Hematopoietic multipotent progenitor cell treated with erythropoietin and hydrocortisone succinate and interleukin-3 and kit ligand, for 8 days (in vitro differentiated cells): ENCODE measurements around the gene SPINT2.

Experiments used
- DNase-seq: peaks from one replicate; pipeline ENCODE4 v3.0.0-alpha.2; 2015

The SPINT2 gene

DNA sequence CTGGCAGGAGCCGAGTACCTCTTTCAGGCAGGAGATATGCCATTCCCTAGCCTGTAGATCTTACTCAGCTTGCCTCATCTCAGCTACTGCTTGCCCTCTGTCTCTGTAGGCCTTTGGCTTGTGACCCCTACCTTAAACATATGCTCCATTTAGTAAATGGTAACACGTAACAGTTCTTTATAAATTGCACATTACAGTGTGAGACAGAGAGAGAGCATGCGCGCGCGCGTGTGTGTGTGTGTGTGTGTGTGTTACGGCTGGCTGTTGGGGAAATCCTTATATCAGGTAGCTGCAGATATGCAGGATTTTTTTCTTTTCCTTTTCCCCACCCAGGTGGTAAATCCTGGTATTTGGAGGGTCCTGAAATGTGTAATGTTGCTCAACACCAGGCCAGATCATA lies 4.2 kb downstream of the SPINT2 start:
- peak; percentile 49 for DNase-seq

DNA sequence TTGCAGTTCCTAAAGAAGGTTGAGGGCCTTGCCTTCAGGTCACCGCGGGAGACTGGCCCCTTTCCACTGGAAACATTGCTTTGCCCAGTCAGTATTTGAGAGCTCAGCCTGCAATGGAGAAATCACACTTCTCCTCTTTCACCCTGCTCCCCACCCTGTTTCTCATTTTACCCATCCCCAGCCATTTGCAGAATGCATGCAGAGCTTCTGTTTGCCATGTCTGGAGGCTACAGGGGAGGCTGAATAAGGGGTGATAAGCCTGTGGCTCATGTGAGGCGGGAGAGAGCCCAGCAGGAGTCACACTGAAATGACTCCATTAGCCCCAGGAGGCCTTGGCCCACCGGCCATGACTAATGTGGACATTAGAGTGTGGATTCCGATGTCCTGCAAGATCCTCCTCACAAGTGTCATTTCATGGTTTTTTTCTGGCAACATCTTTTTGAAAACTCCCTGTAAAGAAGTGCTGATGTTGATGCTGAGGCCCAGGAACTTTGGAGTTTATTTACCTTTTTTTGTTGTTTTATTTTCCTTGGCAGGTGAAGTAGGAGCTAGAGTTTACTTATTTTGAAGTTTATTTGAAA lies 6.3 kb downstream of the SPINT2 start:
- peak; percentile 88 for DNase-seq

DNA sequence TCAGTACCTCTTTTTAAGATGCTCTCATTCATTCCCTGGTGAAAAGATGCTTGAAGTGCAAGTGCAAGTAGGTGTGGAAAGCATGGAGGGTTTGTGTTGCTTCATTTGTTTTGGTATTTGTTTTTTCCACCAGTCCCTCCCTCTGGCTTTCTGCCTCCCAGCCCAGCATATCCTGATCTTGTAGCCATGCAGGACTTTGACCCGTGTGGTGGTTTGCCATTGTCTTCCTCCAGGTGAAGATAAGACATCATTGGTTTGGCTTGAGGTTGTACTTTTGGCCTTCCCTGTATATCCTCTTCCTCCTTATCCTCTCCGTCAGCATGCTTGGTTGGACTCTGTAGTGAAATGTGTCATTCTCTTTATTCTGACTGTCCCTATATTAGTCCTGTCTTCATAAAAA lies 9.1 kb downstream of the SPINT2 start:
- DNase-seq: peak; percentile 21

DNA sequence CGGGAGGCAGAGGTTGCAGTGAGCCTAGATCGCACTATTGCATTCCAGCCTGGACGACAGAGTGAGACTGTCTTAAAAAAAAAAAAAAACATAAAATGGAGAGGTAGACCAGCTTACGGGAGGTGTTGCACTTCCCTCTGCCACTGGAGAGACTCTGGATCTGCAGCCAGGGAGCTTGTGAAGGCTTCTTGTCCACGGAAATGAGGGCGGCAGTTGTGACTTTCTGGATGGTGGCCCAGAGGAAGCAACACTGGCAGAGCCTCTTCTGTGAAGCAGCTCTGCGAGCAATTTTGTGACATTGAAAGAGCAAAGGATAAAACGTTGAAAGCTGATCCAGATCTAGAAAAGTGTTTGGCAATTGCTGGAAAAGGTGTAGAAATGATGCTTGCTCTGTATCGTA lies 10.4 kb downstream of the SPINT2 start:
- peak; percentile 25 for DNase-seq

DNA sequence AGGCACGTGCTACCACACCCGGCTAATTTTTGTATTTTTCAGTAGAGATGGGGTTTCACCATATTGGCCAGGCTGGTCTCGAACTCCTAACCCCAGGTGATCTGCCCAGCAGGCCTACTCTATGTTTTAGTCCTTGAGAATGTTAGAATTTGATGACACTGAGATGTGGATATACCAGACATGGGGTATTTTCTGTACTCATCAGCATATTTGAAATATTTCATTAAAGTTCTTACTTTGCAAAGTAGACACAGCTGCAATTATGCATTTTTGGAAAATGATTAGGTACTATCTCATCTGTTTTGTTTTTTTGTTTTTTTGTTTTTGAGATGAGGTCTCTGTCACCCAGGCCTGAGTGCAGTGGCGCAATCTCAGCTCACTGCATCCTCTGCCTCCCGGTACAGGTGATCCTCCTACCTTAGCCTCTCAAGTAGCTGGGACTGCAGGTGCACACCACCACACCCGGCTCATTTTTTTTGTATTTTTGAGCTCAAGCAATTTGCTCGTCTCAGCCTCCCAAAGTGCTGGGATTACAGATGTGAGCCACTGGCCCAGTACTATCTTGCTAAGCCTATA lies 12.7 kb downstream of the SPINT2 start:
- DNase-seq: no peak

DNA sequence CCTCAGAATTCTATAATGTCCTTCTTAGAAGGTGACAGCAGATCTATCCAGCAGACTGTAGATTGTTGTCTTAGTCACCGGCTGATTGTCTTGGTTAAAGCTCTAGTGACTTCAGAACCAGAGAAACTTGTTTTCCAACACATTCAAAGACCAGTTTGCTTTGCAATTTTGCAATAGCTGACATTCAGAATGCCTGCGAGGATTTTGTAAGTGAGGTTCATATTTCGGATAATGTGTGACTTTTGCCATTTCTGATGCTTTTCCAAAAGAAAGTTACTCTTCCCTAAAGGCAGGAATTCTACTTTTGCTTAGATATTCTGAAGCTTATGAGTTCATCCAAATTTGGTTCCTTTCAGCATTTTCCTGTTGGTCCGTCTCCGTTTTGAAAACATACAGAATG lies 13.2 kb downstream of the SPINT2 start:
- no peak for DNase-seq

DNA sequence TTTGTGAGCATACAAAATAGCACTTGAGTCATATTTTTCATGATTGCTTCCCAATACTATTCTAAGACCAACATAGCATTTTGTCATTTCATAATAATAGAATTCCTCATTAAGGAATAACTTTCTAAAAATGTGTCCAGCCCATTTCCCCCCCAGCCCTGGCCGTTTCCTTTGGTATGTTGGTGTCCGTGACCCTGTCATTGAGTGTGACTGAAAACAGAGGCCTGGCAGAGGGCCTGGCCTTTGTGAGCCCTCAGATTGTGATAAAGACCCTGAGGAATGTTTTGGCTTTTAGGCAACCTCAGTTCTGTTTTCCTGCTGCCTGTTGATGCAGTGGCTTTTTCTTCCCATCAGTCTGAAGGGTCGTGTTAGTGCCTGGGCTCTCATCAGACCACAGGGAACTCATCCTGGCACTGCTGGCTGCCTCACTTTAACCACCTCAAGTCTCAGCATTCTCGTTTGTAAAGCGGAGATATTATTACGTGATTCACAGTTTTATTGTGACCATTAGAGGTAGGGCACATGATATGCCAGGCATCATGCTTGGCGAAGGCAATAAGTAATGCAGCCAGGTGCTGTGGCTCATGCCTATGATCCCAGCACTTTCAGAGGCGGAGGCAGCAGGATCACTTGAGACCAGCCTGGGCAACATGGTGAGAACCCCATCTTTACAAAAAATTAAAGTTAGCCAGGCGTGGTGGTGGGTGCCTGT lies 13.8 kb downstream of the SPINT2 start:
- no peak for DNase-seq

DNA sequence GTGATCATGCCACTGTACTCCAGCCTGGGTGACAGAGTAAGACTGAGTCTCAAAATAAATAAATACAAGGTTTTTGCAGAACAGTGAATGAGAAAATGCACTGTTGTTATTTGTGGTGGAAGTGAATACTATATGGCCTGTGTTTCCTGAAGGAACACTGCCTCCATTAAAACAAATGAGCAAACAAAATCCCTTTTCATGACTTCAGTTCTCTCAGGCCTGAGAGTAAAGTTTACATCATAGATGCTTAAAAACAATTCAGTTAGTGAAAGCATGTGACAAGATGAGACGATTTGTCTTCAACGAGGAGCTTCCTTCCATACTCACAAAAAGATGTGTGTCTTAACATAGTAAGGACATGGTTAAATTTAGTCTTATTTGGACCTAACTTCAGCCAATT lies 14.4 kb downstream of the SPINT2 start:
- DNase-seq: no peak

DNA sequence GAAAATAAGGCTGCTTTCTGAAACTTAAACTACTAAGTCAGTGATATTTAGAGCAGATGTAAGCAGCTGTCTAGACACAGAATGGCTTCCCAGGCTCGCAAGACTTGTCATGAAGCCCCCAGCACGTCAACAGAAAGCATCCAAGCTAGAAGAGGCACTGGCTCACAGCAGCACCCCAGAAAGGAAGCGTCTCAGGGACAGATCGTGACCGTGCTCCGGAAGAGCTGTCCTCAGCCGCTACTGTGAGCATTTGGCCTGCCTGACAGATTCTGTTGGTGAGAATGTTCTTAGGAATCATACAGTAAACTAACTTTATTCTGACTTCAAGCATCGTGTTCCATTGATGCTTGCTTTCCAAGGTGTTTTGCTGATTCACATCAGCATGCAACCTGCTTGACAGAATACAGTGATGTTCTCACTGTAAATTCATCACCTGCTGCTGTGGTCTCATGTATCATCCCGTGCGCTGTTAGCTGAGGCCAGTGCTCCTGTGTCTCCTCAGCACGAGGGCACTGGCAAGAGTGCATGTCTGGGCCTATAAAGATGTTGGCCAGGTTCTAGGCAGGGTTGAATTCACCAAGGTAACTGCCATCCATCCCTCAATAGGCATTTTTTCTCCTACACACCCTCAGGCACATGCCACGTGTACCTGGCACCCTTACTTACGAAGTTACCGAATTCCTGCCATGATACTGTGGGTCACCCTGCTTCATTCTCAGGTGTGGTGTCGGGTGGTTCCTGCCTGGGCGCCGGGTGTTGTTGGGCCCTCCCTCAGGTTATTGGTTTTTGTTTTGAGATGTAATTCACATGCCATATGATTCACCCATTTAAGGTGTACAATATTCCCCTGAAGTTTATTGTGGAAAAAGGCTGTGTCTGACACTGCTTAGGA lies 15.9 kb downstream of the SPINT2 start:
- DNase-seq: no peak

DNA sequence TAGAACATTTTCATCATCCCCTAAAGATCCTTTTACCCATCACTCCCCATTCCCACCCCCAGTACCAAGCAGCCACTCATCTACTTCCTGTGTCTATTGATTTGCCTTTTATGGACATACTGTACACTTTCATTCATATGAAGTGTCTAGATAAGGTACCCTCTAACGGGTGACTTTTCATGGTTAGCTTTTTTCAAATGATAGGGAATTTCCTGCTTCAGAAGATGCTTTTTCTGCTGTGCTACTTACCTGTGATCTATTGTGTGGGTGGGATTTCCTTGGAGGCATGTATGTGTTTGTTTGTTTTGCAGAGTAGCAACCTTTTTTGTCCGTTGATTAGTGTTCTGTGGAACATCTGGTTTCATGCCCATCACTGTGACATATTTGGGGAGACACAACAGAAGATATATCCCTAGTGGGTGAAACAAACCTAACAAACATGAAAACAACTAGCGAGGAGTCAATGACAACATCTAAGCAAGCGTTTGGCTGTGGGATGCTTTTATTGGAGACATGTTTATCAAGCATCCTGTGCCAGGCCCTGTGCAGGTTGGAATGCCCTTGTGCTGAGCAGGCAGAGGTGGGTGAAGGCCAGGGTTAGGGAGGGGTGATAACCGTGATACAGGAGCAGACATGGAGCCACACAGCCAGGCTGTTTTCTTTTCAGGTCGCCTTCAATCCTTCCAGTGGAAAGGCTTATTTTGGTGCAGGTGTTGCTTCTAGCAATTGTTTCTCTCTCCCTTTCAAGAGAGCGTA lies 17.6 kb downstream of the SPINT2 start:
- peak; percentile 74 for DNase-seq

DNA sequence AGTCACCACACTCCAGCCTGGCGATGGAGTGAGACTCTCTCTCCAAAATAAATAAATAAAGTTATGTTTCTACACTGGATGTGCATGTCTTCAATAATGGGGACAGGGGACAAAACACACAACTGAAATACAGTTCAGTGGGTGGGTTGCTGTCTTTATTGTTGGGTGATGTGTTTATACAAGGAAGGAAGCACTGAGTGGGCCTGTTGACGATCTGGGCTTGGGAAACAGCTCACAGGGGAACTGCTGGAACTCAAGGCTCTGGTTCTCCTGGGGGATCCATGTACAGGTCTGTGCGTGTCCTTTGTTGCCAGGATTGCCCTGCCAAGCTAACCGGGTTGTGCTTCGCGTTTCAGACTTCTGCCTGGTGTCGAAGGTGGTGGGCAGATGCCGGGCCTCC lies 18.9 kb downstream of the SPINT2 start:
- DNase-seq: no peak

DNA sequence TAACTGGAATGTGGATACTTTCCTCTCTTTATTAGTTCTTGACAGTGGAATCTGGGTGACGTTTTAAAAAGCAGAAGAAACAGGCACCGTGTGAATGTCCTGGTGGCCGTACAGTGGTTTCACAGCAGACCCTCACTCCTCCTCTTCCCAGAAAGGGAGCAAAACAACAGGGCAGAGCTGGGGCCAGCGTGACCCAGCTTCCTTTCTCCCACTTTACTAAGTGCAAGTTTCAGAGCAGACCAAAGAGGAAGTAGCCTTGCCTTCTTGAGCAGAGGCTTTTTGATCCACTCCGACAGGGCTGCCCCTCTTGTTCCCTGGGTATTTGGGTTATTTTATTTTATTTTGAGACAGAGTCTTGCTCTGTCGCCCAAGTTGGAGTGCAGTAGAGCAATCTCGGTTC lies 20.0 kb downstream of the SPINT2 start:
- no peak for DNase-seq

DNA sequence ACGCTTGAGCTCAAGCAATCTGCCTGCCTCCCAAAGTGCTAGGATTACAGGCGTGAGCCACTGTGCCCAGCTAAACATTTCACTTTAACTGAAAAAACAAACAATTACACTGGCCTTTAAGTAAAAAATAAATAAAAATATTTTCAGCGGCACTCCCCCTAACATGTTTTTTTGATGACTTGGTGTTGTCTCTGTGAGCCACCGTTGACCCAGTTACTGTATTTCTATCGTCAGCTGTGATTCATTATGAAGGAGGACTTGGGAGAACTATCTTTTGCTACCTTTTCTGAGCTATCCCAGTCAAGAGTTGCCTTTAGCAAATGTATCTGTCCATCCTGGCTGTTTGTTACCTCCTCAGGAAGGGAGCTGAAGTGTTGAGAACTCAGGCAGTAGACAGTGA lies 21.2 kb downstream of the SPINT2 start:
- no peak for DNase-seq

DNA sequence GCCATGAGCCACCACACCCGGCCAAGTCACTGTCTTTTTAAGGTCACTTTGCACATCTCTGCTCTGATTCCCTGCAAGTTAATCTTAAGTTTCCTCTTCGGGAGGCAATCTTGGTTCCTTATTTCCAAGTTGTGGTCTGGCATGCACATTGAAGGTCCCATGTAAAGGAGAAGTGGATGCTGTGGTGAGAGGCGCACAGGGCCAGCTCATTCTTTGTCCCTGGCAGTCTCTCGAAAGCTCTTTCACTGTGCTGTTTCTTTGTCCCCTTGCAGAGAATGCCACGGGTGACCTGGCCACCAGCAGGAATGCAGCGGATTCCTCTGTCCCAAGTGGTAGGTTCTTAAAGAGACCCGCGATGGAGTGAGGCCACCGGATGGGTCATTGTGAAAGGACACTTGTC lies 23.2 kb downstream of the SPINT2 start:
- no peak for DNase-seq

DNA sequence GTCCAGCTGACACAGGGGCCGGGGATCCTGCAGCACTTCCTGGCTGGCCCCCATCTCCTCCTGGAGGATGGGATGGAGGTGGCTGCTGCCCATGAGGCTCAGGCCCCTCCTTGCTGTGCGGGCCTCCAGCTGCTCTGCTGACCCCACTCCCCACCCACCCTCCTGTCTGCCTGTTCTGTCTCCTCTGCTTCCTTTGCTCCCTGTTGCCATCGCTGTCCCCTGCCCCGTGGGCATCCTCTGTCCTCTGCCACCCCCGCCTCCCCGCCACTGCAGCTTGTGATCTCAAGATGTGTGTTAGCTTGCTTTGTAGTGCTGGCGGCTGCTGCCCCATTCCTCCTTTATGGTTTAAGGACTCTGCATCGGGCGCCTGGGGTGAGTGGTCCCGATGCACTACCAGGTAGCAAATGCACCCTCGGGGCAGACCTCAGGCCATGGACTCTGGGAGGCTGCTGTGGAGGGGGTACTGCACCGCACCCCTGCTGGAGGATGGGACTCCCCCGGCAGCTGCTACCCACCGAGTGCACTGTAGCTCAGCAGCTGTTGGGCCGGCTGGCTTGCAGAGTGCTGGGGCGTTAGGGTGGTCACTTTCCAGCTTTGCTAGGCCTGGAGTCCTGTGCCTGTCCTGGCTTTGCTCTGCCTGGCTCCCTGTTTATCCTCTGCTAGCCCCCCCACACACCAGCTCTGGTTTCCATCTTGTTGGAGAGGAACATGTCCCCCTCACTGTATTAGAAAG lies 23.9 kb downstream of the SPINT2 start:
- no peak for DNase-seq

DNA sequence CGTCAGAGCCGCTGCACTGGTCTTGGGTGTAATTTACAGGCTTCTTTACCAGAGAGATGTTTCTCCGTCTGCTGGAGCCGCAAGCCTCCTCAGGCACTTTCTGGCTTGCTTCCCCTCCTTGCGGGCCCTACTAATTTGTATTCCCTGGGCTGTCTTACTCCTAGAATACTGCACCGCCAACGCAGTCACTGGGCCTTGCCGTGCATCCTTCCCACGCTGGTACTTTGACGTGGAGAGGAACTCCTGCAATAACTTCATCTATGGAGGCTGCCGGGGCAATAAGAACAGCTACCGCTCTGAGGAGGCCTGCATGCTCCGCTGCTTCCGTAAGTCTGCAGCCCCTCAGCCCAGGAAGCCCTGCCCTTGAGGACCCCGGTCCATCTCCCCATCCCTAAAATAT lies 25.6 kb downstream of the SPINT2 start:
- DNase-seq: no peak

DNA sequence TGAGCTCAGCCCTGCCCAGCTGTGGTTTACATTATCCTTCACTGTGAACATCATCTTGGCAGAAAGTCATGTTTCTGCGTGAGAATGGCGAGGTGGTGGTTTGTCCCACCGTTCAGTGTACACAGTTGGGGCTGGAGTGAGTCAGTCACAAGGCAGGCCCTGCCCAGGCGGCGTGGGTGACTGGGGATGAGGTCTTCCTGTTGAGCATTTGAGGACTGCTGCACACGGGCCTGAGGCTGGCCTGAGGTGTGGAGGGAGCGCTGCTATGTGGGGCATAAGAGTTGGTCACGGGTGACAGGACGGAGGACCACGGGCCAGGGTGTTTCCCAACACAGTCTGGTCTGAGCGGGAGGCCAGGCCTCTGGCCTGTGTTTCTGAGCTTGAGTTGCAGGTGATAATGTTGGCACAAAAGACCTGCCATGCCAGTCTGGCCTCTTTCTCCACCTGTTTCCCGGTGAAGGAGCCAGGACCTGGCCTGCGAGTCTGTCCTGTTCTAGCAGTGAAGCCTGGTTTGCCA lies 26.3 kb downstream of the SPINT2 start:
- peak; percentile 67 for DNase-seq

DNA sequence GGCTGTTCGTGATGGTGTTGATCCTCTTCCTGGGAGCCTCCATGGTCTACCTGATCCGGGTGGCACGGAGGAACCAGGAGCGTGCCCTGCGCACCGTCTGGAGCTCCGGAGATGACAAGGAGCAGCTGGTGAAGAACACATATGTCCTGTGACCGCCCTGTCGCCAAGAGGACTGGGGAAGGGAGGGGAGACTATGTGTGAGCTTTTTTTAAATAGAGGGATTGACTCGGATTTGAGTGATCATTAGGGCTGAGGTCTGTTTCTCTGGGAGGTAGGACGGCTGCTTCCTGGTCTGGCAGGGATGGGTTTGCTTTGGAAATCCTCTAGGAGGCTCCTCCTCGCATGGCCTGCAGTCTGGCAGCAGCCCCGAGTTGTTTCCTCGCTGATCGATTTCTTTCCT lies 27.5 kb downstream of the SPINT2 start:
- no peak for DNase-seq

DNA sequence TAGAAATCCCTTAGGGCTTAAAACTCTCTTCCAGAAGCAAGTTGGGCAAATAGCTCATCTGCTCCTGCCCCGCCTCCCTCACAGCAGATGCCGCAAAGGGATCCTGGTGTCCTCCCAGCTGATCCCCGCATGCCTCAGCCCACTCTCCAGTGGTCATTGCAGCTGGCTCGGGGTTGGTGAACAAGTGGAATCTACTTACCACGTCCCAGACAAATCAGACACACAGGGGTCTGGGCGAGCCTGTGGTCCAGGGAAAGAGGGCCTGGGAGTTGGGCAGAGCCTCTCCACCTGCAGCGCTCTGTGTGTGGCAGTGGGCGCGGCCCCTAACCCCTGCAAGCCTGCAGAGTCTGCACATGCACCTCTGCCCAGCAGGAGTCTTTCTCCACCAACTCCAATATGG lies 28.9 kb downstream of the SPINT2 start:
- no peak for DNase-seq

DNA sequence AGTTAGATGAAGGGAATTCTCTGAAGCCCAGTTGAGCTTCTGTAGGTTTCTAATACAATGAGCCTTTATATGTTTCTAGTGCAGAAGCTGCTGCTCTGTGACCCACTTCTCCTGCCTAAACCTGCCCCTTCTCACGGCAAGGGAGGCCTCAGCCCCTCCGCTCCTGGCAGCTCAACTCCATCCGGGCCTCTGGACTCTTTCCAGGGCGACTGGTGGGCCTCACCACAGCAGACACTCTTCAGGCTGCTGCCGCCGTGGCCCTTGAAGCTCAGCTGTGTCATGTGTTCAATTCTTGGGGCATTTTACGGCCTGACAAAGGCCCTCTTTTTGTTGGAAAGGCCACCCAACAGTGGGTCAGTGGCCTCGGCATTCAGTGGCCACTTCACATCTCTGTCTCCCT lies 29.7 kb downstream of the SPINT2 start:
- no peak for DNase-seq

DNA sequence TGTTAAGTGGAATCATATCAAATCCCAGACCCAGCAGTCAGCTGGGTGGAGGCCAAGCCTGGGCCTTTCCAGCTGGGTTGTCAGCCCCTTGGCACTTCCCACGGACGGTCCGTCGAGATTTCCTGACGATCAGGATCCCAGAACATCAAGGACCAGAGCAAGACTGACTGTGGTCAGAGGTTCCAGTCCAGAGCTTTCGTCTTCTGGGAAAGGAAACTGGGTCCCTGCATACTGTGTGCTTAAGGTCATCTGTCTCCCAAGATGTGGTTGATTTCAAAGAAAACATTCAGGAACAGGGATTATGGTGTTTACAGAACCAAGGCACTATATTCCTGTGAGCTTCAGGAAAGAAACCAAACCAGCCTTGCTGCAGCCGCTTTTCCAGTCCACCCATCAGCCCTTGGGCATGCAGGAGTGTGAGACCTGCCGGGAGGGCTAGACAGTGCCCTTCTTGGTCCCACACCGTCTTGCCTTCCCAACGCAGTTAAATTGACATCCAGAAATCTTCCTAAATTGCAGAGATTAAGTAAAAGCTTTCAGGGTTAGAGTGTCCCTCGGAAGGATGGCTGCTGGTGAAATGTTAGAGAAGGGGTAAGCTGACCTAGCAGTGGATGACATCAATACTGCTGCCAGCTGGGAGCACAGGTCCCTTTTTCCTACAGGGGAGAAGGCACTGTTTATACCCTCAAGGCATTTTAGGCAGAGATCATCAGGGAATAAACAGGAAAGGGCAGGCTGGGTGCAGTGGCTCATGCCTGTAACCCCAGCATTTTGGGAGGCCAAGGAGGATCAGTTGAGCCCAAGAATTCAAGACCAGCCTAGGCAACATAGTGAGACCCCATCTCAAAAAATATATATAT lies 34.7 kb downstream of the SPINT2 start:
- DNase-seq: no peak
